ENCODE data around the gene MAT1A. TPM values are rescaled to one million over a fixed set of nuclear protein-coding genes. Genes with fewer than 3 reads are reported as not detected.

Gene MAT1A
- total and polyA plus RNA-seq, 2 of the 13 experiments (the other 11 are each of a cell fraction or from before 2014, with no cell fraction given), result 57.1 to 76.9 TPM

GRCh38 chr10:80289451-80290287, at the start of gene MAT1A (continued):
- TF ChIP-seq, protein P1, sequence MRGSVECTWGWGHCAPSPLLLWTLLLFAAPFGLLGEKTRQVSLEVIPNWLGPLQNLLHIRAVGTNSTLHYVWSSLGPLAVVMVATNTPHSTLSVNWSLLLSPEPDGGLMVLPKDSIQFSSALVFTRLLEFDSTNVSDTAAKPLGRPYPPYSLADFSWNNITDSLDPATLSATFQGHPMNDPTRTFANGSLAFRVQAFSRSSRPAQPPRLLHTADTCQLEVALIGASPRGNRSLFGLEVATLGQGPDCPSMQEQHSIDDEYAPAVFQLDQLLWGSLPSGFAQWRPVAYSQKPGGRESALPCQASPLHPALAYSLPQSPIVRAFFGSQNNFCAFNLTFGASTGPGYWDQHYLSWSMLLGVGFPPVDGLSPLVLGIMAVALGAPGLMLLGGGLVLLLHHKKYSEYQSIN (CRISPR knock-in tag; IDR thresholded peaks at IDR 0.05; ENCODE audit: borderline replicate concordance), result no peak
- no peak for TF ChIP-seq ZNF101 (CRISPR knock-in tag; IDR thresholded peaks at IDR 0.05; ENCODE audit: borderline replicate concordance, low read depth)
- TF ChIP-seq ZNF841 (CRISPR knock-in tag; IDR thresholded peaks at IDR 0.05; ENCODE audit: borderline replicate concordance), result no peak
- TF ChIP-seq, protein P2, sequence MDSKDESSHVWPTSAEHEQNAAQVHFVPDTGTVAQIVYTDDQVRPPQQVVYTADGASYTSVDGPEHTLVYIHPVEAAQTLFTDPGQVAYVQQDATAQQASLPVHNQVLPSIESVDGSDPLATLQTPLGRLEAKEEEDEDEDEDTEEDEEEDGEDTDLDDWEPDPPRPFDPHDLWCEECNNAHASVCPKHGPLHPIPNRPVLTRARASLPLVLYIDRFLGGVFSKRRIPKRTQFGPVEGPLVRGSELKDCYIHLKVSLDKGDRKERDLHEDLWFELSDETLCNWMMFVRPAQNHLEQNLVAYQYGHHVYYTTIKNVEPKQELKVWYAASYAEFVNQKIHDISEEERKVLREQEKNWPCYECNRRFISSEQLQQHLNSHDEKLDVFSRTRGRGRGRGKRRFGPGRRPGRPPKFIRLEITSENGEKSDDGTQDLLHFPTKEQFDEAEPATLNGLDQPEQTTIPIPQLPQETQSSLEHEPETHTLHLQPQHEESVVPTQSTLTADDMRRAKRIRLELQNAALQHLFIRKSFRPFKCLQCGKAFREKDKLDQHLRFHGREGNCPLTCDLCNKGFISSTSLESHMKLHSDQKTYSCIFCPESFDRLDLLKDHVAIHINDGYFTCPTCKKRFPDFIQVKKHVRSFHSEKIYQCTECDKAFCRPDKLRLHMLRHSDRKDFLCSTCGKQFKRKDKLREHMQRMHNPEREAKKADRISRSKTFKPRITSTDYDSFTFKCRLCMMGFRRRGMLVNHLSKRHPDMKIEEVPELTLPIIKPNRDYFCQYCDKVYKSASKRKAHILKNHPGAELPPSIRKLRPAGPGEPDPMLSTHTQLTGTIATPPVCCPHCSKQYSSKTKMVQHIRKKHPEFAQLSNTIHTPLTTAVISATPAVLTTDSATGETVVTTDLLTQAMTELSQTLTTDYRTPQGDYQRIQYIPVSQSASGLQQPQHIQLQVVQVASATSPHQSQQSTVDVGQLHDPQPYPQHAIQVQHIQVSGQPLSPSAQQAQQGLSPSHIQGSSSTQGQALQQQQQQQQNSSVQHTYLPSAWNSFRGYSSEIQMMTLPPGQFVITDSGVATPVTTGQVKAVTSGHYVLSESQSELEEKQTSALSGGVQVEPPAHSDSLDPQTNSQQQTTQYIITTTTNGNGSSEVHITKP (CRISPR knock-in tag; IDR thresholded peaks at IDR 0.05; ENCODE audit: low read depth), result peak; percentile 99
- TF ChIP-seq ZNF891 (CRISPR knock-in tag; IDR thresholded peaks at IDR 0.05), result no peak
- no peak for TF ChIP-seq MAF1 (CRISPR knock-in tag; IDR thresholded peaks at IDR 0.05; ENCODE audit: borderline replicate concordance)
- TF ChIP-seq, protein P3, sequence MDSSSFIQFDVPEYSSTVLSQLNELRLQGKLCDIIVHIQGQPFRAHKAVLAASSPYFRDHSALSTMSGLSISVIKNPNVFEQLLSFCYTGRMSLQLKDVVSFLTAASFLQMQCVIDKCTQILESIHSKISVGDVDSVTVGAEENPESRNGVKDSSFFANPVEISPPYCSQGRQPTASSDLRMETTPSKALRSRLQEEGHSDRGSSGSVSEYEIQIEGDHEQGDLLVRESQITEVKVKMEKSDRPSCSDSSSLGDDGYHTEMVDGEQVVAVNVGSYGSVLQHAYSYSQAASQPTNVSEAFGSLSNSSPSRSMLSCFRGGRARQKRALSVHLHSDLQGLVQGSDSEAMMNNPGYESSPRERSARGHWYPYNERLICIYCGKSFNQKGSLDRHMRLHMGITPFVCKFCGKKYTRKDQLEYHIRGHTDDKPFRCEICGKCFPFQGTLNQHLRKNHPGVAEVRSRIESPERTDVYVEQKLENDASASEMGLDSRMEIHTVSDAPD (CRISPR knock-in tag; IDR thresholded peaks at IDR 0.05), result no peak
- no peak for TF ChIP-seq SNAPC4 (CRISPR knock-in tag; IDR thresholded peaks at IDR 0.05)
- TF ChIP-seq BHLHE40 (IDR thresholded peaks at IDR 0.05; ENCODE audit: low read length), result peak; percentile 87
- no peak for TF ChIP-seq TOPORS (CRISPR knock-in tag; IDR thresholded peaks at IDR 0.05)
- TF ChIP-seq HOMEZ (CRISPR knock-in tag; IDR thresholded peaks at IDR 0.05; ENCODE audit: low read depth), result no peak
- TF ChIP-seq NKX3-1 (CRISPR knock-in tag; IDR thresholded peaks at IDR 0.05), result no peak
- no peak for TF ChIP-seq ZNF75D (CRISPR knock-in tag; IDR thresholded peaks at IDR 0.05; ENCODE audit: borderline replicate concordance)
- 0 out of 2 replicates have a peak, but pooled peaks have one; percentile 43 for TF ChIP-seq REXO4 (CRISPR knock-in tag; IDR thresholded peaks at IDR 0.05; ENCODE audit: borderline replicate concordance)

Measured in HepG2 (cell line).